Stimulated activated CD4-positive, alpha-beta T cell treated with anti-CD3 and anti-CD28 coated beads, Interleukin-2, amount 100 ng/mL, for 4 hours (primary cell): ENCODE data around the gene HLA-F.

Experiments
- DNase-seq: peaks from one replicate; pipeline ENCODE4 v3.0.0-alpha.2; 2020; ENCODE audit warnings: low read depth

Gene HLA-F

GRCh38 chr6:29723262-29723665 is at the start of gene HLA-F:
Gene HLA-F (plus strand): TSS chr6:29723434. CDS start chr6:29723464, 30 bp downstream.
- no peak for DNase-seq

GRCh38 chr6:29674008-29674407 is 49.2 kb upstream of the HLA-F start:
- DNase-seq: no peak

- no peak for DNase-seq
Observed at GRCh38 chr6:29675561-29675960, 47.7 kb upstream of the HLA-F start.

GRCh38 chr6:29676981-29677601 is 46.1 kb upstream of the HLA-F start:
- no peak for DNase-seq

GRCh38 chr6:29678114-29678513 is 45.1 kb upstream of the HLA-F start:
- DNase-seq: no peak

- DNase-seq: no peak
Observed at GRCh38 chr6:29679962-29680361, 43.3 kb upstream of the HLA-F start.

GRCh38 chr6:29680416-29680815 is 42.8 kb upstream of the HLA-F start:
- no peak for DNase-seq

- DNase-seq: no peak
Observed at GRCh38 chr6:29680904-29681303, 42.3 kb upstream of the HLA-F start, which contains the start of gene ZFP57. Gene ZFP57 (minus strand): TSS chr6:29681152. CDS start chr6:29677003, 4,149 bp downstream.

GRCh38 chr6:29681811-29682210 is 41.4 kb upstream of the HLA-F start:
- no peak for DNase-seq

GRCh38 chr6:29685718-29686326 is 37.4 kb upstream of the HLA-F start:
- DNase-seq: no peak

- no peak for DNase-seq
Observed at GRCh38 chr6:29694637-29695036, 28.6 kb upstream of the HLA-F start.

- no peak for DNase-seq
Observed at GRCh38 chr6:29696147-29697125, 26.8 kb upstream of the HLA-F start.

- peak; percentile 63 for DNase-seq
Observed at GRCh38 chr6:29702519-29703103, 20.6 kb upstream of the HLA-F start.

- DNase-seq: no peak
Observed at GRCh38 chr6:29705389-29706231, 17.6 kb upstream of the HLA-F start.

GRCh38 chr6:29708432-29709179 is 14.6 kb upstream of the HLA-F start:
- DNase-seq: peak; percentile 23

GRCh38 chr6:29709188-29709587 is 14.0 kb upstream of the HLA-F start:
- no peak for DNase-seq

- no peak for DNase-seq
Observed at GRCh38 chr6:29710281-29710941, 12.8 kb upstream of the HLA-F start.

- DNase-seq: no peak
Observed at GRCh38 chr6:29720863-29721262, 2.4 kb upstream of the HLA-F start.

GRCh38 chr6:29723666-29724588 is 693 bp downstream of the HLA-F start:
- DNase-seq: peak; percentile 76
